NB4 (cell line): ENCODE data around the gene HCAR1.
"Not testable (repeated sequence)": the region's sequence is repeated elsewhere in the genome, so short reads cannot be mapped to it uniquely, and the experiment has no call there.

Experiments
- DNase-seq: peaks from one replicate; pipeline ENCODE4 v3.0.0; 2010; ENCODE audit warnings: low read depth
- H3K4me3 ChIP-seq: one replicate; pipeline ENCODE4 v1.5.1; 2011; ENCODE audit warnings: mild to moderate bottlenecking, low read depth, low read length, moderate library complexity
- MAX ChIP-seq: IDR thresholded peaks from 2 replicates; pipeline ENCODE4 v1.6.1; 2011; ENCODE audit warnings: low read depth, low read length
- MYC ChIP-seq: IDR thresholded peaks from 2 replicates; pipeline ENCODE4 v1.6.1; 2011; ENCODE audit warnings: low read depth, low read length
- POLR2A ChIP-seq: IDR thresholded peaks from 2 replicates; pipeline ENCODE4 v1.6.1; 2011; ENCODE audit warnings: mild to moderate bottlenecking; ENCODE audit not compliant: insufficient read length; ENCODE audit errors: extremely low read depth
- TF ChIP-seq, protein P1 (sequence below): IDR thresholded peaks from one replicate; pipeline ENCODE4 v1.5.1; 2012; ENCODE audit warnings: low read depth, low read length

Gene HCAR1

GRCh38 chr12:122702890-122703611 is 27.6 kb downstream of the HCAR1 start, which contains the start of gene HCAR2:
Gene HCAR2 (minus strand): TSS chr12:122703357. CDS start chr12:122703283, 74 bp downstream.
- peak; percentile 75 for DNase-seq
- not testable (repeated sequence) for H3K4me3 ChIP-seq

GRCh38 chr12:122701481-122701880 is 29.2 kb downstream of the HCAR1 start:
- not testable (repeated sequence) for H3K4me3 ChIP-seq, DNase-seq

More at GRCh38 chr12:122702890-122703611, 27.6 kb downstream of the HCAR1 start, which contains the start of gene HCAR2:
- peak; percentile 43; the same call in 1 of the 2 replicates for TF ChIP-seq MYC

GRCh38 chr12:122700038-122700710 is 30.5 kb downstream of the HCAR1 start:
- not testable (repeated sequence) for H3K4me3 ChIP-seq, DNase-seq

DNA sequence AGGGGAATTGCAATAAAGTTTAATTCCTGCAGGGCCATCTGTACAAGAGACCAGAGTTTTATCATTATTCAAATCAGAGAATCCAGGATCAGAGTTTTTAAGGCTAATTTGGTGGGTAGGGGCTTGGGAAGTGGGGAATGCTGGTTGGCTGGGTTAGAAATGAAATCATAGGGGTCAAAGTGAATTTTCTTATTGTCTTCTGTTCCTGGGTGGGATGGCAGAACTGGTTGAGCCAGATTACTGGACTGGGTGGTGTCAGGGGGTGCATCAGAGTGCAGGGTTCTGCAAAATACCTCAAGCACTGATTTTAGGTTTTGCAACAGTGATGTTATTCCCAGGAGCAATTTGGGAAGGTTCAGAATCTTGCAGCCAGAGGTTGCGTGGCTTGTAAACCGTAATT is 33.7 kb downstream of the HCAR1 start:
- not testable (repeated sequence) for H3K4me3 ChIP-seq, DNase-seq

GRCh38 chr12:122691566-122691965 is 39.1 kb downstream of the HCAR1 start:
- TF ChIP-seq, protein P1, sequence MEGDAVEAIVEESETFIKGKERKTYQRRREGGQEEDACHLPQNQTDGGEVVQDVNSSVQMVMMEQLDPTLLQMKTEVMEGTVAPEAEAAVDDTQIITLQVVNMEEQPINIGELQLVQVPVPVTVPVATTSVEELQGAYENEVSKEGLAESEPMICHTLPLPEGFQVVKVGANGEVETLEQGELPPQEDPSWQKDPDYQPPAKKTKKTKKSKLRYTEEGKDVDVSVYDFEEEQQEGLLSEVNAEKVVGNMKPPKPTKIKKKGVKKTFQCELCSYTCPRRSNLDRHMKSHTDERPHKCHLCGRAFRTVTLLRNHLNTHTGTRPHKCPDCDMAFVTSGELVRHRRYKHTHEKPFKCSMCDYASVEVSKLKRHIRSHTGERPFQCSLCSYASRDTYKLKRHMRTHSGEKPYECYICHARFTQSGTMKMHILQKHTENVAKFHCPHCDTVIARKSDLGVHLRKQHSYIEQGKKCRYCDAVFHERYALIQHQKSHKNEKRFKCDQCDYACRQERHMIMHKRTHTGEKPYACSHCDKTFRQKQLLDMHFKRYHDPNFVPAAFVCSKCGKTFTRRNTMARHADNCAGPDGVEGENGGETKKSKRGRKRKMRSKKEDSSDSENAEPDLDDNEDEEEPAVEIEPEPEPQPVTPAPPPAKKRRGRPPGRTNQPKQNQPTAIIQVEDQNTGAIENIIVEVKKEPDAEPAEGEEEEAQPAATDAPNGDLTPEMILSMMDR: no peak
- TF ChIP-seq POLR2A: no peak
- no peak for TF ChIP-seq MAX
- TF ChIP-seq MYC: no peak
- no peak for DNase-seq
- no peak overlapping the region for H3K4me3 ChIP-seq

- TF ChIP-seq POLR2A (no peak), MYC (no peak), MAX (no peak)
- TF ChIP-seq, protein P1: no peak
- no peak overlapping the region for H3K4me3 ChIP-seq
- DNase-seq: no peak
These were observed 42.4 kb downstream of the HCAR1 start for GRCh38 chr12:122688291-122688690.

DNA sequence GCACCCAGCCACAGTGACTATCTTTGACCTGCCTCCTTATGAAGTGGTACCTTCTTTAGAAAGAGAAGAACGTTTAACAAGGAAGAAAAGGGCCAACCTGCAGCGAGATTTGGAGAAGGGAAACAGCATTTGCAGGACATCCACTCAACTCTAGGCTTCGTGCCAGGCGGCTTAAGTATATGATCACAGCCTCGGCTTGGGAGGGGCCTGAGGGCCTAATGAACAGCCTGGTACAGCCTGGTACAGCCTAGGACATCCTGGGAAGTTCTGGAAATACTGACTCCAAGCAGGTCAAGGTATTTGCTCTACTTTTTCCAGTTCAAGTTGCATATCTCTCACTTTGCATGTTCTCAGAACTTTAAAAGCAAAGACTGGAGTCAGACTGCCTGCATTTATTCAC is 43.6 kb downstream of the HCAR1 start:
- DNase-seq: no peak
- H3K4me3 ChIP-seq: no peak overlapping the region
- no peak for TF ChIP-seq MYC
- no peak for TF ChIP-seq POLR2A
- TF ChIP-seq, protein P1: no peak
- no peak for TF ChIP-seq MAX

- no peak for DNase-seq
- H3K4me3 ChIP-seq: no peak overlapping the region
- TF ChIP-seq POLR2A (no peak), MYC (no peak), MAX (no peak)
- TF ChIP-seq, protein P1: no peak
These were observed 44.1 kb downstream of the HCAR1 start for GRCh38 chr12:122686538-122686937.
